Measurements from ENCODE around the gene GAB4. TPM values are rescaled to one million over a fixed set of nuclear protein-coding genes. Genes with fewer than 3 reads are reported as not detected.

GAB4 gene
- total and polyA plus RNA-seq, 2 of the 4 experiments (the other 2 are of a cell fraction) = not detected

- no peak for TF ChIP-seq NFE2L2 (IDR thresholded peaks at IDR 0.05; ENCODE audit: low read depth, low read length)
Observed at GRCh38 chr22:17056807-17057206, 48.8 kb upstream of the GAB4 start (continued).

DNA sequence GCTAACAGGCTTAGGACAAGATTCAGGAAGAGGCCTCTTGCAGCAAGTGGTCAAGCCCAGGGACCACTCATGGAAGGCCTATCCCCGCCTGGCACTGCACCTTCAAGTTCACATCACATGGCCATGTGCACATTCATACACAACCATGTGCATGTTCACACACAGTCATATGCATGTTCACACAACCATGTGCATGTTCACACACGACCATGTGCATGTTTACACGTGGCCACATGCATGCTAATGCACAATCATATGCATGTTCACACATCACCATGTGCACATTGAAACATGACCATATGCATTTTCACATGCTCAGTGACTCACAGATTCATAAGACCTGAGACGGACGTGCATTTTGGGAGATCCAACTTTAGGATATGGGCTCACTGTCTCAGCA lies 48.0 kb upstream of the GAB4 start:
- Histone ChIP-seq H3K56ac (ENCODE audit: extremely low read depth, insufficient read depth, low read length) (no peak overlapping the region), H3K4me3 (ENCODE audit: insufficient read depth, low read depth, low read length) (no peak overlapping the region), H2AK9ac (replicated peaks; ENCODE audit: low read depth, low read length, poor library complexity) (no peak overlapping the region), H3K27me3 (ENCODE audit: control insufficient read depth, insufficient read depth, low read length) (peaks cover 5% of the 10 kb centered on the region), H3K18ac (ENCODE audit: low read depth, low read length) (no peak overlapping the region), H3K23ac (ENCODE audit: low read depth, low read length) (no peak overlapping the region), H3K4me1 (ENCODE audit: control insufficient read depth, insufficient read depth, low read length) (no peaks in the 10 kb centered on the region), H4K91ac (ENCODE audit: insufficient read depth, low read depth, low read length) (no peak overlapping the region), H3K9me3 (ENCODE audit: control insufficient read depth, insufficient read depth, low read length) (no peaks in the 10 kb centered on the region), H3K27ac (ENCODE audit: insufficient read depth, low read length) (no peak overlapping the region), H4K5ac (ENCODE audit: low read depth, low read length) (no peak overlapping the region), H4K8ac (ENCODE audit: low read depth in 2 of 2, low read length in 2 of 2) (no peak overlapping the region), H2AFZ (replicated peaks; ENCODE audit: low read length, poor library complexity) (no peak overlapping the region), H2BK120ac (ENCODE audit: low read depth, low read length) (no peak overlapping the region), H3K4ac (ENCODE audit: low read depth, low read length) (no peak overlapping the region), H3K36me3 (ENCODE audit: control insufficient read depth, insufficient read depth, low read length) (no peaks in the 10 kb centered on the region), H2BK20ac (ENCODE audit: low read depth, low read length) (no peak overlapping the region), H4K20me1 (ENCODE audit: insufficient read depth, low read length) (no peaks in the 10 kb centered on the region), H3K4me2 (ENCODE audit: low read depth, low read length) (no peak overlapping the region), H3K14ac (replicated peaks; ENCODE audit: low read depth, low read length) (no peak overlapping the region), H2AK5ac (ENCODE audit: low read depth, low read length) (no peak overlapping the region), H2BK15ac (ENCODE audit: low read depth, low read length) (no peak overlapping the region), H3K79me1 (ENCODE audit: low read depth in 1 of 2, low read length in 2 of 2) (no peaks in the 10 kb centered on the region), H3K9me1 (ENCODE audit: insufficient read depth, low read length) (no peaks in the 10 kb centered on the region), H3K9ac (ENCODE audit: low read depth, low read length) (no peak overlapping the region), H2BK5ac (ENCODE audit: low read depth, low read length, poor library complexity, severe bottlenecking) (no peak overlapping the region)
- intact Hi-C loops (cut with micrococcal nuclease) = no loop called here
- WGBS, 2 experiments (ENCODE audit: extremely low coverage in 2 of 2, insufficient read length in 1 of 2) = 39% methylated on average over 3 of the region's 5 CpGs; no CpG with 5 or more reads in 1 of the 2 experiments
- TF ChIP-seq RFX5 (IDR thresholded peaks at IDR 0.05; ENCODE audit: low read depth, low read length) (no peak), FOS (IDR thresholded peaks at IDR 0.05; ENCODE audit: low read depth, low read length) (no peak), POLR2A (IDR thresholded peaks at IDR 0.05; ENCODE audit: low read depth, low read length) (no peak), RCOR1 (IDR thresholded peaks at IDR 0.05; ENCODE audit: insufficient replicate concordance, low read length) (no peak), ELK1 (IDR thresholded peaks at IDR 0.05; ENCODE audit: borderline replicate concordance, low read depth, low read length) (no peak), SMC3 (IDR thresholded peaks at IDR 0.05; ENCODE audit: low read depth, low read length) (no peak), NFE2L2 (IDR thresholded peaks at IDR 0.05; ENCODE audit: low read depth, low read length) (no peak), CHD1 (IDR thresholded peaks at IDR 0.05; ENCODE audit: low read depth, low read length) (no peak), MAFK (IDR thresholded peaks at IDR 0.05; ENCODE audit: low read depth, low read length) (no peak), MXI1 (IDR thresholded peaks at IDR 0.05; ENCODE audit: borderline replicate concordance, low read depth, low read length) (no peak)
- TF ChIP-seq, protein P1, sequence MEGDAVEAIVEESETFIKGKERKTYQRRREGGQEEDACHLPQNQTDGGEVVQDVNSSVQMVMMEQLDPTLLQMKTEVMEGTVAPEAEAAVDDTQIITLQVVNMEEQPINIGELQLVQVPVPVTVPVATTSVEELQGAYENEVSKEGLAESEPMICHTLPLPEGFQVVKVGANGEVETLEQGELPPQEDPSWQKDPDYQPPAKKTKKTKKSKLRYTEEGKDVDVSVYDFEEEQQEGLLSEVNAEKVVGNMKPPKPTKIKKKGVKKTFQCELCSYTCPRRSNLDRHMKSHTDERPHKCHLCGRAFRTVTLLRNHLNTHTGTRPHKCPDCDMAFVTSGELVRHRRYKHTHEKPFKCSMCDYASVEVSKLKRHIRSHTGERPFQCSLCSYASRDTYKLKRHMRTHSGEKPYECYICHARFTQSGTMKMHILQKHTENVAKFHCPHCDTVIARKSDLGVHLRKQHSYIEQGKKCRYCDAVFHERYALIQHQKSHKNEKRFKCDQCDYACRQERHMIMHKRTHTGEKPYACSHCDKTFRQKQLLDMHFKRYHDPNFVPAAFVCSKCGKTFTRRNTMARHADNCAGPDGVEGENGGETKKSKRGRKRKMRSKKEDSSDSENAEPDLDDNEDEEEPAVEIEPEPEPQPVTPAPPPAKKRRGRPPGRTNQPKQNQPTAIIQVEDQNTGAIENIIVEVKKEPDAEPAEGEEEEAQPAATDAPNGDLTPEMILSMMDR (conservative IDR thresholded peaks at IDR 0.05; ENCODE audit: low read depth, low read length) = no peak
- no TSS peak for BruUV-seq (replicated peaks)
- ATAC-seq (ENCODE audit: low read depth) (no peak), DNase-seq (no peak)
- POLR2A ChIA-PET (ENCODE audit: unreplicated experiment) = no interaction called here
- in situ Hi-C loops (cut with MboI; ENCODE audit: low sequenced_read_pairs) = loop anchor here (5.0 kb wide), 1 partner anchor 134 kb away; no protein-coding TSS in a partner anchor
- dilution Hi-C loops (cut with HindIII; ENCODE audit: low sequenced_read_pairs, unreplicated experiment) = no loop called here
- CTCF ChIA-PET = no interaction called here

All from IMR-90 (cell line).